GM20000 (cell line): Measurements from ENCODE around the gene CASP8.
A peak's percentile ranks its signal among the peaks of the same experiment; 100 is the strongest.

Experiments used
- DNase-seq: peaks from one replicate; pipeline ENCODE4 v3.0.0; 2012; ENCODE audit warnings: low spot score
- CTCF ChIP-seq: IDR thresholded peaks from 2 replicates; pipeline ENCODE4 v1.5.1; 2012; ENCODE audit warnings: mild to moderate bottlenecking, control low read depth; ENCODE audit errors: extremely low read depth, missing control alignments

Gene CASP8

DNA sequence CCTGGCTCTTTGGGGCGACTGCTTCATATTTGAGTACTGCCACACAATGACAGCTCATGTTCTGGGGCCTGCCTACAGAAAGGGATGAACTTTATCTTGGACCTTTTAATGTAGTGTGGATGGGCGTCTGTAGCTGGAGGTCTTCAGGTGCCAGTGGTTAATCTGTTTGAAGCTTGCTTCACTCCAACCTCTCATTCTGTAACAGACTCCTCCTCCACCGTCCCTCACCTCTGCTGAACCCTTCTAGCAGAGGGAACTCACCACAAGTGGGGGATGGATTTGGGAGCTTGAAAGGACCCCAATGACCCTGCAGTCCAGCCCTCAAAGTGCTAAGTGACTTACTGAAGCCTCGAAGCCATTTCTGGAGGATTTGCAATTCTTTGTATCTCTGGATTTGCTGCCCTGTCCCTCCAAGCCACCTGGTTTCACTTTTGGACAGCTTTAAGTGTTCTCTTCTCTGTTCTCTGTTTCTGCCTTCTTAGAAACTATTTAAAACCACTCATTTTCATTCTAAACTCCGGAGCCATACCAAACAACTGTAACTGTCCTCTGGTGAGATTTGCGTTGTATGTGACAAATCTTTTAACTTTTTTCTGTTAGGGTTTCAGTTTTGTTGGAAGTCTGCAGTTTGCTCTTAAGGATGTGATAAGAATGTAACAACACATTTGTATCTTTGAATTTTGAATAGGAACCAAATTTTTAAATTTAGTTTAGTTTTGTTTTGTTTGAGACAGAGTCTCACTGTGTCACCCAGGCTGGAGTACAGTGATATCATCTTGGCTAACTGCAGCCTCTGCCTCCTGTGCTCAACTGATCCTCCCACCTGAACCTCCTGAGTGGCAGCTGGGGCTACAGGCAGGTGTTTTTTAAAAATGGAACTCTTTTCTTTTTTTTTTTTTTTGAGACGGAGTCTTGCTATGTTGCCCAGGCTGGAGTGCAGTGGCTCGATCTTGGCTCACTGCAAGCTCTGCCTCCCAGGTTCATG is 37.0 kb upstream of the CASP8 start:
- no peak for TF ChIP-seq CTCF
- peak; percentile 56 for DNase-seq

DNA sequence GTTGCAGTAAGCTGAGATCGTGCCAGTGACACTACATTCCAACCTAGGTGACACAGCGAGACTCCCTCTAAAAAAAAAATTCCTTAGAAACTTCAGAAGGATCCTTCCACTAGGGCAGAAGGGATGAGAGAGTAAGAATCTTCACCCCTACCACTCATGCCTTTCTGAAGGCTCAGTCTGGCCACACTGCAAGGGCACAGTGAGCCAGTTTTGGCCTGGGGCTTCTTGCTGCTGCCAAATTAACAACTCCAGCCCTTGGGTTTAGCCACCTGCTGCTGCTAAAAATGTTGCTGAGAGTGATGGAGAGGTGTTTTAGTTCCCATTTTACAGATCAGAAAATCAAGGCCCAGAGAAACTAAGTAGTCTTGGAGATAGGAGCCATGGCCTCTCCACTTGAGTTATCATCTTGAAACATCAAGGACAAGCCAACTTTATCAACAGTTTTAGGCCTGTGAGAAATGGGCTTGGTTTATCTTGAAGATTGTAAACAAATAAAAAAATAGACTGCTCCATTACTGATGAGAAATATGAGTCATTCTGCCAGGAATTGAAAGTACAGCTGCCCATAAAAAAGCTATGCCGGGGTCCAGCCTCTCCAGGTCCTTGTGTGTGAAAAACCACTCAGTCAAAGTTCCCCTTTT is 31.9 kb upstream of the CASP8 start:
- no peak for TF ChIP-seq CTCF
- DNase-seq, result no peak

DNA sequence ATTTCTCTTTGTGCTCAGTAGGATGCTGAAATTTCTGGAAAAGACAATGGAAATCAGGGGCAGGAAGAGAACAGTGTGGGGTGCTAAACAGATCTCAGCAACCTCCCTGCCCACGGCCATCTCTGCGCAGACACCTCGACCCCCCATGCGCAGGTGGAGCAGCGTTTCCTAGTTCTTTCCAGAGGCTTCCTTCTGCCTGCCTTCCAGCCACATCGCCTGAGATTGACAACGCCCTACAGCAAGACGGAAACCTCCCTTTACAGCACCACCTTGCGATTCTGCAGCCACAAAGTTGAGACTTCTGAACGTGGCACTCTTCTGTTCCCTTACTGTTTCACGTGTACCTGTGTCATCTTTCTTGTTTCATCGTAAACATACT is 31.4 kb upstream of the CASP8 start:
- TF ChIP-seq CTCF, result no peak

DNA sequence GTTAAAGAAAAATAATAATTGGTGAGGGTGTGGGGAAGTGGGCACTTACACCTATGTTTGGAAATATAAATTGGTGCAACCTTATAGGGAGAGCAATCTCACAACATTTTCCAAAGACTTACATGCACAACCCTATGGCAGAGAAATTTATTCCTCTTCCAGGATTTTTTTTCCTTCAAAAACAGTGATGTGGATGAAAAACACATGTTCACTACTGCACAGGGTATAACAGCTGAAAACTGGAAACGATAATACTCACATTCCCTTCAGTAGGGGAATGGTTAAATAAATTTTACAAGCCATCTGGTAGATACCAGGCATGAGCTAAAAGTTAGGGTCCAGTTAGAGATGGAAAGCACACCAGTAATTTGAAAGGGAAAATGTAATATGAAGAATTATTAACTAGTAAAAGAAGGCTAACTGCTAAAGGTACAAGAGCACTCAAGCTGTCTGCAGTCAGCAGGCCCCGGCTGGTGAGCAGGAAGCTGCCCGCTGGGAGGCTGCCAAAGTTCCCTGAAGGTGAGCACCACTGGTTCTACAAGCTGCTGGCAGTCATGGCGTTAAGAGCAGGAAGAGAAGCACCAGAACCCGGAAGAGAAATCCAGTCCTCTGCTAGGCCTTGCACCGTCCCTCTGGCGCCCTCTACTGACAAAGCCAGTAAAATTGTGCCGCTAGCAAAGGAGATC is 28.4 kb upstream of the CASP8 start:
- peak; percentile 75 for TF ChIP-seq CTCF
- peak; percentile 83 for DNase-seq

More for the DNA sequence above, 31.4 kb upstream of the CASP8 start:
- DNase-seq, result no peak

DNA sequence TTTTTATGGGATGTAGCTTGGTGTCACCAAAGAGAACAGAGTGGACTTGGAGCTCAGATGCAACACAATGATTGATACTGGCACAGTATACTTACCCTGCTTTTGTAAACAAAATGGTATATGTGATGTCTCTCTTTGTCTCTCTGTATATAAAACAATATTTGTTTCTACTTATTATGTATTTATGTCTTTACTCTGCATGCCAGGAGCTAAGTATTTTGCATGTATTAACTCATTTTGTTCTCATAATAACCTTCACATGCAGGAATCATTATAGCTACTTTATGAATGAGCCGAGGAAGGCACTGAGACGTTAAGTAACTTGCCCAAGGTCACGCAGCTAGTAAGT is 27.9 kb upstream of the CASP8 start:
- TF ChIP-seq CTCF, result no peak
- DNase-seq, result no peak

GRCh38 chr2:201233192-201233811 is 27.0 kb upstream of the CASP8 start:
- TF ChIP-seq CTCF, result no peak
- peak; percentile 84 for DNase-seq
